SK-N-SH (cell line): ENCODE measurements around the gene PHACTR4. TPM values are rescaled to one million over a fixed set of nuclear protein-coding genes. Genes with fewer than 3 reads are reported as not detected.

ENCODE experiments used
- CTCF ChIA-PET: fragments of 300-600, 350-600 bp; formaldehyde crosslinking; extraction: SDS; loops from one replicate; lab custom pipeline; 2021; lab: Yijun Ruan, JAX
- POLR2A ChIA-PET: fragments of 350-600 bp; sonication (Branson Sonifier 250); formaldehyde crosslinking; extraction: SDS; loops from one replicate; lab custom pipeline; 2020; ENCODE audit warnings: antibody characterized with exemption, inconsistent platforms; lab: Yijun Ruan, JAX
- DNase-seq: peaks from one replicate; pipeline ENCODE4 v3.0.0; 2012
- H2AFZ ChIP-seq: fragments of 200-600 bp; sonication (generic); 2 replicates; pipeline ENCODE4 v1.8.1; 2016; ENCODE audit warnings: antibody characterized with exemption, mild to moderate bottlenecking, low read depth
- H3F3A ChIP-seq: fragments of 200-600 bp; sonication (generic); replicated peaks from 2 replicates; pipeline ENCODE3; 2016; ENCODE audit warnings: antibody characterized with exemption, mild to moderate bottlenecking; ENCODE audit not compliant: insufficient read depth
- H3K27ac ChIP-seq, 2 experiments: fragments of 200-500 bp in 1 of 2; fragments of 200-600 bp in 1 of 2; sonication (Bioruptor generic) in 1 of 2; sonication (generic), shearing (Covaris generic) in 1 of 2; 2 replicates each; pipeline versions ENCODE4 v1.5.1 to v1.6.1; 2014 to 2016; ENCODE audit warnings: low read depth in 2 of 2, inconsistent platforms in 1 of 2, low read length in 1 of 2, mild to moderate bottlenecking in 1 of 2, mixed read lengths in 1 of 2
- H3K27me3 ChIP-seq: fragments of 200-600 bp; sonication (generic), shearing (Covaris generic); 2 replicates; pipeline ENCODE4 v1.6.1; 2016; ENCODE audit warnings: mixed run types; ENCODE audit not compliant: insufficient read depth
- H3K36me3 ChIP-seq, 2 experiments: fragments of 200-500 bp in 1 of 2; fragments of 200-600 bp in 1 of 2; sonication (Bioruptor generic) in 1 of 2; sonication (generic) in 1 of 2; replicated peaks in 1 of 2; 2 replicates each; pipeline versions ENCODE3 to v1.5.1; 2014 to 2016; ENCODE audit warnings: low read length in 1 of 2, mild to moderate bottlenecking in 1 of 2; ENCODE audit not compliant: insufficient read depth in 2 of 2, control insufficient read depth in 1 of 2
- H3K4me1 ChIP-seq, 2 experiments: fragments of 200-500 bp in 1 of 2; fragments of 200-600 bp in 1 of 2; sonication (Bioruptor generic) in 1 of 2; sonication (generic), shearing (Covaris generic) in 1 of 2; 2 replicates each; pipeline versions ENCODE4 v1.5.1 to v1.6.1; 2014 to 2016; ENCODE audit warnings: low read depth in 1 of 2, low read length in 1 of 2, mixed run types in 1 of 2; ENCODE audit not compliant: insufficient read depth in 2 of 2, control insufficient read depth in 1 of 2
- H3K4me2 ChIP-seq: fragments of 200-600 bp; sonication (generic), shearing (Covaris generic); 2 replicates; pipeline ENCODE4 v1.6.1; 2017; ENCODE audit warnings: mixed run types
- H3K4me3 ChIP-seq, 2 experiments: fragments of 200-500 bp in 1 of 2; fragments of 200-600 bp in 1 of 2; sonication (Bioruptor generic) in 1 of 2; sonication (generic), shearing (Covaris generic) in 1 of 2; 2 replicates each; pipeline versions ENCODE4 v1.5.1 to v1.8.1; 2014 to 2016; ENCODE audit warnings: low read depth in 2 of 2, inconsistent platforms in 1 of 2, low read length in 1 of 2, mild to moderate bottlenecking in 1 of 2, mixed read lengths in 1 of 2, moderate library complexity in 1 of 2
- H3K79me2 ChIP-seq: fragments of 200-600 bp; sonication (generic); 2 replicates; pipeline ENCODE4 v1.8.1; 2017; ENCODE audit warnings: mild to moderate bottlenecking; ENCODE audit not compliant: insufficient read depth
- H3K9ac ChIP-seq: fragments of 200-600 bp; sonication (generic); 2 replicates; pipeline ENCODE4 v1.6.1; 2017; ENCODE audit warnings: mixed run types
- H3K9me2 ChIP-seq: fragments of 200-600 bp; sonication (generic); 2 replicates; pipeline ENCODE4 v1.6.1; 2017; ENCODE audit warnings: mixed run types
- H3K9me3 ChIP-seq: fragments of 200-600 bp; sonication (generic); 2 replicates; pipeline ENCODE4 v1.6.1; 2017; ENCODE audit warnings: mixed run types, mild to moderate bottlenecking, moderate library complexity
- H4K20me1 ChIP-seq: fragments of 200-600 bp; sonication (generic); 2 replicates; pipeline ENCODE4 v1.6.1; 2017; ENCODE audit warnings: mild to moderate bottlenecking, mixed run types; ENCODE audit not compliant: insufficient read depth
- CHD2 ChIP-seq: fragments of 150-350 bp; IDR thresholded peaks from 2 replicates; pipeline ENCODE4 v1.6.1; 2018; ENCODE audit warnings: low read length; ENCODE audit not compliant: partially characterized antibody
- EP300 ChIP-seq, 2 experiments: IDR thresholded peaks; 2 replicates each; pipeline versions ENCODE4 v1.4.0 to v1.6.1; 2012; ENCODE audit warnings: borderline replicate concordance in 1 of 2, low read depth in 1 of 2, low read length in 1 of 2
- FOXJ3 ChIP-seq: sonication (generic); formaldehyde crosslinking; IDR thresholded peaks from 2 replicates; pipeline ENCODE4 v1.5.1; 2020; ENCODE audit warnings: mild to moderate bottlenecking, missing genetic modification reagents
- FOXM1 ChIP-seq: IDR thresholded peaks from 2 replicates; pipeline ENCODE4 v1.4.0; 2012; ENCODE audit warnings: low read depth, mild to moderate bottlenecking
- GATA2 ChIP-seq: sonication (generic); formaldehyde crosslinking; IDR thresholded peaks from 2 replicates; pipeline ENCODE4 v1.5.0; 2020; ENCODE audit warnings: mild to moderate bottlenecking, missing genetic modification reagents
- JUND ChIP-seq: IDR thresholded peaks from 2 replicates; pipeline ENCODE4 v1.4.0; 2012
- MEF2A ChIP-seq: IDR thresholded peaks from 2 replicates; pipeline ENCODE4 v1.4.0; 2012; ENCODE audit warnings: low read depth, borderline replicate concordance
- MXI1 ChIP-seq: IDR thresholded peaks from 2 replicates; pipeline ENCODE4 v1.6.1; 2012; ENCODE audit warnings: mild to moderate bottlenecking, low read depth, low read length, improper control_type of control experiment
- NFIC ChIP-seq: IDR thresholded peaks from 2 replicates; pipeline ENCODE4 v1.4.0; 2012; ENCODE audit warnings: borderline replicate concordance
- RFX5 ChIP-seq: IDR thresholded peaks from 2 replicates; pipeline ENCODE4 v1.6.1; 2012; ENCODE audit warnings: mild to moderate bottlenecking, improper control_type of control experiment, low read length
- SIN3A ChIP-seq: IDR thresholded peaks from 2 replicates; pipeline ENCODE4 v1.6.1; 2012; ENCODE audit warnings: low read depth, mild to moderate bottlenecking, low read length, moderate library complexity, borderline replicate concordance
- TAF1 ChIP-seq: IDR thresholded peaks from 2 replicates; pipeline ENCODE4 v1.6.1; 2012; ENCODE audit warnings: low read depth, mild to moderate bottlenecking, low read length, moderate library complexity, borderline replicate concordance
- TCF12 ChIP-seq: IDR thresholded peaks from 2 replicates; pipeline ENCODE4 v1.4.0; 2012
- TEAD4 ChIP-seq: IDR thresholded peaks from 2 replicates; pipeline ENCODE4 v1.4.0; 2012; ENCODE audit warnings: mild to moderate bottlenecking, borderline replicate concordance; ENCODE audit not compliant: insufficient read depth
- YY1 ChIP-seq: IDR thresholded peaks from 2 replicates; pipeline ENCODE4 v1.4.0; 2012; ENCODE audit warnings: low read depth, mild to moderate bottlenecking
- WGBS: methylation state at CpG from one replicate; pipeline ENCODE4 v1.1.6; 2017; ENCODE audit warnings: low lambda C conversion rate; 5-methylcytosine and 5-hydroxymethylcytosine counted together
- polyA plus RNA-seq, 3 experiments: library from polyadenylated mRNA; depleted of rRNA; stranded (reverse); fragments of >200 nt; gene quantifications; 2 replicates each; pipeline ENCODE4 v1.2.3, GENCODE V29; 2012
- TF ChIP-seq, protein P1 (sequence below): IDR thresholded peaks from 2 replicates; pipeline ENCODE4 v1.4.0; 2012; ENCODE audit warnings: low read depth, borderline replicate concordance
- TF ChIP-seq, protein P2 (sequence below): IDR thresholded peaks from 2 replicates; pipeline ENCODE4 v1.6.1; 2012; ENCODE audit warnings: mild to moderate bottlenecking, low read depth, low read length, moderate library complexity
- TF ChIP-seq, protein P3 (sequence below): IDR thresholded peaks from 2 replicates; pipeline ENCODE4; 2012
- TF ChIP-seq, protein P4 (sequence below): fragments of 150-350 bp; IDR thresholded peaks from 2 replicates; pipeline ENCODE4 v1.6.1; 2016; ENCODE audit warnings: mild to moderate bottlenecking, low read depth, low read length
- TF ChIP-seq, protein P5 (sequence below): IDR thresholded peaks from 2 replicates; pipeline ENCODE4 v1.4.0; 2012; ENCODE audit warnings: low read depth, borderline replicate concordance

The PHACTR4 gene
- polyA plus RNA-seq, 1 of the 3 experiments (the other 2 are of a cell fraction) = 9.8 TPM

DNA sequence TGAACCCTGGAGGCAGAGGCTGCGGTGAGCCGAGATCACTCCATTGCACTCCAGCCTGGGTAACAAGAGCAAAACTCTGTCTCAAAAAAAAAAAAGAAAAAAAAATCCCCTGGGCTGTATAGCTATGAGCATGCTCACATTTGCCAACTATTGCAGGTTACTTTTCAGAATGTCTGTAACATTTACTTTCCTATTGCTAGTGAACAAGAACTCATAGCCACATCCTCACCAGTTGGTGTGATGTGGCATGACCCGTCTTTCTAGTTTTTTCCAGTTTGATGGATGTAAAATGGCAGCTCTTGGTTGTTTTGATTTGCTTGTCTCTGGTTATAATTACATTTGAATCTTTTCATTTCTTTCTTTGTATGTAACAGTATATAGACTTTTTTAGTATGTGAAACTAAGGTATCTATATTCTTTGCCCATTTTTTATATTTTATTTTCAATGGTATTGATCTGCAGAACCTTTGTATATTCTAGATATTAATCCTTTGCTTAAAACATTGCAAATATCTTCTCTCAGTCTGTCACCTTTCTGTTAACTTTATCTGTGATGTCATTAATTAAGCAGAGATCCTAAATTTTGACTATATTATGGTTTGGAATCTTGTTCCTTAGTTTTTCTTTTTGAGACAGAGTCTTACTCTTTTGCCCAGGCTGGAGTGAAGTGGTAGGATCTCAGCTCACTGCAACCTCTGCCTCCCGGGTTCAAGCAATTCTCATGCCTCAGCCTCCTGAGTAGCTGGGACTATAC, 29.1 kb upstream of the PHACTR4 start:
- Histone ChIP-seq H3K4me1 (no peaks in the 10 kb centered on the region), H4K20me1 (no peaks in the 10 kb centered on the region), H3K27ac (no peak overlapping the region), H3F3A (peaks cover 3% of the 10 kb centered on the region), H3K36me3 (peaks cover 0 to 9% of the 10 kb centered on the region in 2 experiments), H3K9me3 (no peaks in the 10 kb centered on the region), H3K79me2 (no peaks in the 10 kb centered on the region), H2AFZ (no peak overlapping the region), H3K9me2 (no peaks in the 10 kb centered on the region), H3K4me2 (no peak overlapping the region), H3K27me3 (no peaks in the 10 kb centered on the region), H3K4me3 (no peak overlapping the region), H3K9ac (no peak overlapping the region)
- WGBS = 94% methylated on average over 4 of the region's 4 CpGs
- no peak for DNase-seq
- CTCF ChIA-PET = interaction anchor here (0.7 to 1.7 kb wide), 4 partner anchors 12 to 262 kb away, joined by 3 to 8 read pairs (median 3); partner anchors contain the start of gene MED18
- TF ChIP-seq, protein P1, sequence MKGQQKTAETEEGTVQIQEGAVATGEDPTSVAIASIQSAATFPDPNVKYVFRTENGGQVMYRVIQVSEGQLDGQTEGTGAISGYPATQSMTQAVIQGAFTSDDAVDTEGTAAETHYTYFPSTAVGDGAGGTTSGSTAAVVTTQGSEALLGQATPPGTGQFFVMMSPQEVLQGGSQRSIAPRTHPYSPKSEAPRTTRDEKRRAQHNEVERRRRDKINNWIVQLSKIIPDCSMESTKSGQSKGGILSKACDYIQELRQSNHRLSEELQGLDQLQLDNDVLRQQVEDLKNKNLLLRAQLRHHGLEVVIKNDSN = no peak
- TF ChIP-seq, protein P2, sequence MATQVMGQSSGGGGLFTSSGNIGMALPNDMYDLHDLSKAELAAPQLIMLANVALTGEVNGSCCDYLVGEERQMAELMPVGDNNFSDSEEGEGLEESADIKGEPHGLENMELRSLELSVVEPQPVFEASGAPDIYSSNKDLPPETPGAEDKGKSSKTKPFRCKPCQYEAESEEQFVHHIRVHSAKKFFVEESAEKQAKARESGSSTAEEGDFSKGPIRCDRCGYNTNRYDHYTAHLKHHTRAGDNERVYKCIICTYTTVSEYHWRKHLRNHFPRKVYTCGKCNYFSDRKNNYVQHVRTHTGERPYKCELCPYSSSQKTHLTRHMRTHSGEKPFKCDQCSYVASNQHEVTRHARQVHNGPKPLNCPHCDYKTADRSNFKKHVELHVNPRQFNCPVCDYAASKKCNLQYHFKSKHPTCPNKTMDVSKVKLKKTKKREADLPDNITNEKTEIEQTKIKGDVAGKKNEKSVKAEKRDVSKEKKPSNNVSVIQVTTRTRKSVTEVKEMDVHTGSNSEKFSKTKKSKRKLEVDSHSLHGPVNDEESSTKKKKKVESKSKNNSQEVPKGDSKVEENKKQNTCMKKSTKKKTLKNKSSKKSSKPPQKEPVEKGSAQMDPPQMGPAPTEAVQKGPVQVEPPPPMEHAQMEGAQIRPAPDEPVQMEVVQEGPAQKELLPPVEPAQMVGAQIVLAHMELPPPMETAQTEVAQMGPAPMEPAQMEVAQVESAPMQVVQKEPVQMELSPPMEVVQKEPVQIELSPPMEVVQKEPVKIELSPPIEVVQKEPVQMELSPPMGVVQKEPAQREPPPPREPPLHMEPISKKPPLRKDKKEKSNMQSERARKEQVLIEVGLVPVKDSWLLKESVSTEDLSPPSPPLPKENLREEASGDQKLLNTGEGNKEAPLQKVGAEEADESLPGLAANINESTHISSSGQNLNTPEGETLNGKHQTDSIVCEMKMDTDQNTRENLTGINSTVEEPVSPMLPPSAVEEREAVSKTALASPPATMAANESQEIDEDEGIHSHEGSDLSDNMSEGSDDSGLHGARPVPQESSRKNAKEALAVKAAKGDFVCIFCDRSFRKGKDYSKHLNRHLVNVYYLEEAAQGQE = no peak
- no peak for TF ChIP-seq GATA2 (CRISPR knock-in tag)
- no peak for TF ChIP-seq RFX5
- no peak for TF ChIP-seq CHD2
- TF ChIP-seq NFIC = no peak
- TF ChIP-seq FOXM1 = no peak
- TF ChIP-seq TAF1 = no peak
- TF ChIP-seq FOXJ3 (CRISPR knock-in tag) = no peak
- no peak for TF ChIP-seq JUND
- TF ChIP-seq SIN3A = no peak
- TF ChIP-seq, protein P3, sequence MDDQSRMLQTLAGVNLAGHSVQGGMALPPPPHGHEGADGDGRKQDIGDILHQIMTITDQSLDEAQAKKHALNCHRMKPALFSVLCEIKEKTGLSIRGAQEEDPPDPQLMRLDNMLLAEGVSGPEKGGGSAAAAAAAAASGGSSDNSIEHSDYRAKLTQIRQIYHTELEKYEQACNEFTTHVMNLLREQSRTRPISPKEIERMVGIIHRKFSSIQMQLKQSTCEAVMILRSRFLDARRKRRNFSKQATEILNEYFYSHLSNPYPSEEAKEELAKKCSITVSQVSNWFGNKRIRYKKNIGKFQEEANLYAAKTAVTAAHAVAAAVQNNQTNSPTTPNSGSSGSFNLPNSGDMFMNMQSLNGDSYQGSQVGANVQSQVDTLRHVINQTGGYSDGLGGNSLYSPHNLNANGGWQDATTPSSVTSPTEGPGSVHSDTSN = no peak
- TF ChIP-seq MEF2A = no peak
- TF ChIP-seq TCF12 = no peak
- TF ChIP-seq MXI1 = no peak
- TF ChIP-seq, protein P4, sequence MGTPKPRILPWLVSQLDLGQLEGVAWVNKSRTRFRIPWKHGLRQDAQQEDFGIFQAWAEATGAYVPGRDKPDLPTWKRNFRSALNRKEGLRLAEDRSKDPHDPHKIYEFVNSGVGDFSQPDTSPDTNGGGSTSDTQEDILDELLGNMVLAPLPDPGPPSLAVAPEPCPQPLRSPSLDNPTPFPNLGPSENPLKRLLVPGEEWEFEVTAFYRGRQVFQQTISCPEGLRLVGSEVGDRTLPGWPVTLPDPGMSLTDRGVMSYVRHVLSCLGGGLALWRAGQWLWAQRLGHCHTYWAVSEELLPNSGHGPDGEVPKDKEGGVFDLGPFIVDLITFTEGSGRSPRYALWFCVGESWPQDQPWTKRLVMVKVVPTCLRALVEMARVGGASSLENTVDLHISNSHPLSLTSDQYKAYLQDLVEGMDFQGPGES = no peak
- TF ChIP-seq YY1 = no peak
- TF ChIP-seq TEAD4 = no peak
- TF ChIP-seq, protein P5, sequence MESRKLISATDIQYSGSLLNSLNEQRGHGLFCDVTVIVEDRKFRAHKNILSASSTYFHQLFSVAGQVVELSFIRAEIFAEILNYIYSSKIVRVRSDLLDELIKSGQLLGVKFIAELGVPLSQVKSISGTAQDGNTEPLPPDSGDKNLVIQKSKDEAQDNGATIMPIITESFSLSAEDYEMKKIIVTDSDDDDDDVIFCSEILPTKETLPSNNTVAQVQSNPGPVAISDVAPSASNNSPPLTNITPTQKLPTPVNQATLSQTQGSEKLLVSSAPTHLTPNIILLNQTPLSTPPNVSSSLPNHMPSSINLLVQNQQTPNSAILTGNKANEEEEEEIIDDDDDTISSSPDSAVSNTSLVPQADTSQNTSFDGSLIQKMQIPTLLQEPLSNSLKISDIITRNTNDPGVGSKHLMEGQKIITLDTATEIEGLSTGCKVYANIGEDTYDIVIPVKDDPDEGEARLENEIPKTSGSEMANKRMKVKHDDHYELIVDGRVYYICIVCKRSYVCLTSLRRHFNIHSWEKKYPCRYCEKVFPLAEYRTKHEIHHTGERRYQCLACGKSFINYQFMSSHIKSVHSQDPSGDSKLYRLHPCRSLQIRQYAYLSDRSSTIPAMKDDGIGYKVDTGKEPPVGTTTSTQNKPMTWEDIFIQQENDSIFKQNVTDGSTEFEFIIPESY = no peak
- no peak for TF ChIP-seq EP300 (IDR thresholded peaks at IDR 0.05; ENCODE audit: borderline replicate concordance in 1 of 2, low read depth in 1 of 2, low read length in 1 of 2)
- POLR2A ChIA-PET = interaction anchor here (0.6 to 0.9 kb wide), 2 partner anchors 29 to 398 kb away, joined by 3 to 4 read pairs; partner anchors contain the start of gene PHACTR4
